Neutrophil (primary cell): Measurements from ENCODE around the gene ZNF547.

Experiments used
- H3K27ac ChIP-seq: fragments of 200-600 bp; sonication (generic); 2 replicates; pipeline ENCODE4 v1.5.1; 2016; ENCODE audit warnings: mild to moderate bottlenecking, moderate library complexity
- H3K27me3 ChIP-seq: fragments of 200-600 bp; sonication (generic); 2 replicates; pipeline ENCODE4 v1.6.0; 2016; ENCODE audit warnings: mild to moderate bottlenecking
- H3K36me3 ChIP-seq: fragments of 200-600 bp; sonication (generic); 2 replicates; pipeline ENCODE4 v1.5.1; 2017
- H3K4me1 ChIP-seq, 2 experiments: fragments of 200-600 bp in 1 of 2; sonication (generic) in 1 of 2; 1 replicate in 1 of 2; 2 replicates in 1 of 2; pipeline versions ENCODE4 v1.5.1 to v1.6.1; 2013 to 2016; ENCODE audit warnings: low read depth in 1 of 2, low read length in 1 of 2, mild to moderate bottlenecking in 1 of 2, moderate library complexity in 1 of 2; ENCODE audit not compliant: control insufficient read depth in 1 of 2, insufficient read depth in 1 of 2
- H3K4me3 ChIP-seq, 2 experiments: fragments of 200-600 bp in 1 of 2; sonication (generic) in 1 of 2; 1 replicate in 1 of 2; 2 replicates in 1 of 2; pipeline ENCODE4 v1.5.1; 2013 to 2016; ENCODE audit warnings: low read depth in 1 of 2, low read length in 1 of 2, mild to moderate bottlenecking in 1 of 2, moderate library complexity in 1 of 2
- H3K9me3 ChIP-seq: fragments of 200-600 bp; sonication (generic); 2 replicates; pipeline ENCODE4 v1.5.1; 2016
- TF ChIP-seq, protein P1 (sequence below): fragments of 200-600 bp; sonication (generic); IDR thresholded peaks from 2 replicates; pipeline ENCODE4 v1.5.1; 2016; ENCODE audit warnings: antibody characterized with exemption

The ZNF547 gene

DNA sequence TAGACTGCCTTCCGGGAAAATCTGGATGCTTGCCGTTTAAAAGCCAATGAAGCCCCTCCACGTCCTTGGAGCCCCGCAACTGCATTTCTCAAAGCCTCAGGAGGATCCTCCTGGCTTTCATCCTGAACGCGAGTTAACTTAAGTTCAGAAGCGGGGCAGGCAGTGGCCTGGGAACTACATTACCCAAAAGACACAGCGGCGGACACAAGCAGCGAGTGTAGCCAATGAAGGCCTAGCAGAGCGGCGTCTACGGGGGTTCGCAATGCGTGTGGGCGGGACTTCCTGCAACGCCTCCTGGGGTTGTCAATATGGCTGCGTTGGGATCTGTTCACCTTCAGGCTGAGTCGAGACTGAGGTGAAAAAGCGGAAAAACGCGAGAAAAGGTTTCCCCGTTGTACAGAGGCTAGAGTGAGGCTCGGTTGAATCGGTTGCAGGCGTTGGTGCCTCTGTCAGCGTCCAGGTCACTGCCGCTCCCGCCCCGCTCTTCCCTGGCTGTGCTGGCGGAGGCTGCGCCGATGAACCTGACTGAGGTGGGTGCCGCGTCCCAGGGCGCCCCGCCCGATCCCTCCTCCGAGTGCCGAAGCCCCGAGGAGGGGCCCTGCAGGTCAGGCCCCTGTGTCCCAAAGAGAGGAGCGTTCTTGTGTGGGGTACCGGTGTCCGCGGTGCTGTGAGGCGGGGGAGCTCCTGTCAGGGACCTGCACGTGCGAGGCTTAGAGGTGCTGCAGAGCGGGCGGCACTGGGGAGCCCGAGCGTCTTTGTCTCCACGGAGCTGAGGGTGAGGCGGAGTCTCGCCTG, 47.7 kb downstream of the ZNF547 start, which contains the start of gene ZNF17:
Gene ZNF17, plus strand, starts transcription at position 285 of the 795 bp plus-strand sequence. CDS start 2,455 bp downstream, outside the sequence.
- Histone ChIP-seq H3K27ac (peak within 1 kb of the TSS; percentile 57), H3K9me3 (peaks cover 2% of the 10 kb centered on the region), H3K4me3 (peak within 1 kb of the TSS; percentile 75 to 92), H3K27me3 (no peaks in the 10 kb centered on the region), H3K36me3 (peaks cover 7% of the 10 kb centered on the region), H3K4me1 (peaks cover 10 to 17% of the 10 kb centered on the region in 2 experiments)
- TF ChIP-seq, protein P1, sequence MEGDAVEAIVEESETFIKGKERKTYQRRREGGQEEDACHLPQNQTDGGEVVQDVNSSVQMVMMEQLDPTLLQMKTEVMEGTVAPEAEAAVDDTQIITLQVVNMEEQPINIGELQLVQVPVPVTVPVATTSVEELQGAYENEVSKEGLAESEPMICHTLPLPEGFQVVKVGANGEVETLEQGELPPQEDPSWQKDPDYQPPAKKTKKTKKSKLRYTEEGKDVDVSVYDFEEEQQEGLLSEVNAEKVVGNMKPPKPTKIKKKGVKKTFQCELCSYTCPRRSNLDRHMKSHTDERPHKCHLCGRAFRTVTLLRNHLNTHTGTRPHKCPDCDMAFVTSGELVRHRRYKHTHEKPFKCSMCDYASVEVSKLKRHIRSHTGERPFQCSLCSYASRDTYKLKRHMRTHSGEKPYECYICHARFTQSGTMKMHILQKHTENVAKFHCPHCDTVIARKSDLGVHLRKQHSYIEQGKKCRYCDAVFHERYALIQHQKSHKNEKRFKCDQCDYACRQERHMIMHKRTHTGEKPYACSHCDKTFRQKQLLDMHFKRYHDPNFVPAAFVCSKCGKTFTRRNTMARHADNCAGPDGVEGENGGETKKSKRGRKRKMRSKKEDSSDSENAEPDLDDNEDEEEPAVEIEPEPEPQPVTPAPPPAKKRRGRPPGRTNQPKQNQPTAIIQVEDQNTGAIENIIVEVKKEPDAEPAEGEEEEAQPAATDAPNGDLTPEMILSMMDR, result no peak

DNA sequence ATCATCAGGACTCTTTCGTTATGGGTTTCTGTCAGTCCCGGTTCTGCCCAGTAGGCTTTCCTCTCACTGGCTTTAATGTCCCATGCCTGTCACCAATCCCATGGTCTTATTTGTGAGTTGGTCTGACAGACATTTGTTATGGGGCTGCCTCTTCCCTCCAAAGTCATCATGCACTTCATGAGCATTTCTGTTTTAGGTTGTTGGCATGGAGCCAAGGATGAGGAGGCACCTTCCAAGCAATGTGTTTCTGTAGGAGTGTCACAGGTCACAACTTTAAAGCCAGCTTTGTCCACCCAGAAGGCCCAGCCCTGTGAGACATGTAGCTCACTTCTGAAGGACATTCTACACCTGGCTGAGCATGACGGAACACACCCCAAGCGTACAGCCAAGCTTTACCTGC, 56.1 kb downstream of the ZNF547 start:
- H3K4me3 ChIP-seq, result no peak overlapping the region
- H3K36me3 ChIP-seq, result peaks cover 31% of the 10 kb centered on the region
- no peaks in the 10 kb centered on the region for H3K4me1 ChIP-seq
- H3K27me3 ChIP-seq, result no peaks in the 10 kb centered on the region
- peaks cover 45% of the 10 kb centered on the region for H3K9me3 ChIP-seq
- TF ChIP-seq, protein P1, result no peak
- no peak overlapping the region for H3K27ac ChIP-seq

- Histone ChIP-seq H3K9me3 (peaks cover 49% of the 10 kb centered on the region), H3K27me3 (no peaks in the 10 kb centered on the region), H3K27ac (no peak overlapping the region), H3K4me1 (no peaks in the 10 kb centered on the region), H3K4me3 (no peak overlapping the region), H3K36me3 (peaks cover 24% of the 10 kb centered on the region)
- TF ChIP-seq, protein P1, result no peak
These were observed 57.7 kb downstream of the ZNF547 start for GRCh38 chr19:57421037-57421436.
